HG03460 (cell line): ENCODE data around the gene TMEM63C.

Experiments
- ATAC-seq: cut with Tn5 transposase; IDR thresholded peaks from one replicate; pipeline ENCODE4 v1.9.1; 2021; ENCODE audit not compliant: unreplicated experiment

TMEM63C gene

GRCh38 chr14:77221241-77221871, 39.8 kb downstream of the TMEM63C start:
- no peak for ATAC-seq

GRCh38 chr14:77222546-77223225, 41.1 kb downstream of the TMEM63C start:
- no peak for ATAC-seq

GRCh38 chr14:77224212-77224611, 42.6 kb downstream of the TMEM63C start:
- ATAC-seq = no peak

GRCh38 chr14:77225254-77225653, 43.7 kb downstream of the TMEM63C start:
- no peak for ATAC-seq

GRCh38 chr14:77225892-77226557, 44.4 kb downstream of the TMEM63C start:
- ATAC-seq = no peak

- no peak for ATAC-seq
Observed at GRCh38 chr14:77228056-77228455, 46.5 kb downstream of the TMEM63C start.

- ATAC-seq = no peak
Observed at GRCh38 chr14:77230914-77231313, 49.3 kb downstream of the TMEM63C start.

GRCh38 chr14:77231721-77232120, 50.1 kb downstream of the TMEM63C start:
- ATAC-seq = no peak

- ATAC-seq = no peak
Observed at GRCh38 chr14:77236814-77237213, 55.2 kb downstream of the TMEM63C start.

- ATAC-seq = no peak
Observed at GRCh38 chr14:77238356-77238755, 56.8 kb downstream of the TMEM63C start.

GRCh38 chr14:77238996-77239395, 57.4 kb downstream of the TMEM63C start:
- ATAC-seq = no peak

GRCh38 chr14:77239412-77239811, 57.8 kb downstream of the TMEM63C start:
- ATAC-seq = no peak

GRCh38 chr14:77240336-77240915, 58.8 kb downstream of the TMEM63C start:
- ATAC-seq = no peak

- no peak for ATAC-seq
Observed at GRCh38 chr14:77241955-77242354, 60.4 kb downstream of the TMEM63C start.

- no peak for ATAC-seq
Observed at GRCh38 chr14:77242752-77243151, 61.2 kb downstream of the TMEM63C start.

- no peak for ATAC-seq
Observed at GRCh38 chr14:77243853-77244252, 62.3 kb downstream of the TMEM63C start.

- ATAC-seq = no peak
Observed at GRCh38 chr14:77245820-77246219, 64.2 kb downstream of the TMEM63C start.

GRCh38 chr14:77246784-77247183, 65.2 kb downstream of the TMEM63C start:
- no peak for ATAC-seq

- no peak for ATAC-seq
Observed at GRCh38 chr14:77248666-77249065, 67.1 kb downstream of the TMEM63C start.

- no peak for ATAC-seq
Observed at GRCh38 chr14:77249286-77249685, 67.7 kb downstream of the TMEM63C start.

- no peak for ATAC-seq
Observed at GRCh38 chr14:77250927-77251326, 69.3 kb downstream of the TMEM63C start.

GRCh38 chr14:77251870-77252269, 70.3 kb downstream of the TMEM63C start:
- no peak for ATAC-seq
